ENCODE measurements around the gene RETREG1. TPM values are rescaled to one million over a fixed set of nuclear protein-coding genes. Genes with fewer than 3 reads are reported as not detected.

The RETREG1 gene

GRCh38 chr5:16427587-16427986 lies 189.2 kb downstream of the RETREG1 start:
- peak overlapping the region; percentile 57 for H2BK5ac ChIP-seq (ENCODE audit: low read length)
- H2BK120ac ChIP-seq (ENCODE audit: low read depth, low read length) = peak overlapping the region; percentile 4
- no peak overlapping the region for H3K4me2 ChIP-seq (ENCODE audit: low read length)
- peak overlapping the region; percentile 63 for H3K4ac ChIP-seq (ENCODE audit: low read depth, low read length)
- H3K27me3 ChIP-seq (ENCODE audit: insufficient read depth, low read length, poor library complexity) = no peaks in the 10 kb centered on the region
- H3K4me3 ChIP-seq (ENCODE audit: low read length) = no peak overlapping the region
- no peaks in the 10 kb centered on the region for H3K36me3 ChIP-seq (ENCODE audit: control insufficient read depth, insufficient read depth, low read length)
- peak overlapping the region; percentile 28 for H2AK5ac ChIP-seq (ENCODE audit: low read length)
- no peak for DNase-seq
- no CpG with 5 or more reads among the region's 11 CpGs for WGBS (ENCODE audit: extremely low coverage, insufficient coverage, low lambda C conversion rate)
- H4K5ac ChIP-seq (ENCODE audit: low read length) = no peak overlapping the region
- H4K8ac ChIP-seq (ENCODE audit: low read depth, low read length) = no peak overlapping the region
- H3K4me1 ChIP-seq (ENCODE audit: control insufficient read depth, low read depth, low read length) = peaks cover 11% of the 10 kb centered on the region
- H3K56ac ChIP-seq (ENCODE audit: low read length) = peak overlapping the region; percentile 60
- peak overlapping the region; percentile 14 for H3K27ac ChIP-seq (ENCODE audit: low read depth, low read length)
- H3K79me2 ChIP-seq (ENCODE audit: control insufficient read depth, insufficient read depth, low read length) = no peaks in the 10 kb centered on the region
- no peaks in the 10 kb centered on the region for H3K79me1 ChIP-seq (ENCODE audit: low read length)
- H3K18ac ChIP-seq (ENCODE audit: low read length) = peak overlapping the region; percentile 33
- no peak overlapping the region for H3K23ac ChIP-seq (ENCODE audit: low read length)
- peak overlapping the region; percentile 6 for H3K9ac ChIP-seq (ENCODE audit: low read length)
- no peak overlapping the region for H2BK15ac ChIP-seq (replicated peaks; ENCODE audit: low read depth)

Small RNA genes within 50 kb of the gene (small RNA-seq; reads per million reads assigned to genes)
- gene RF00019 (ENCODE audit: insufficient read depth) = not detected

Measured in mesendoderm (in vitro differentiated cells).